Activated naive CD4-positive, alpha-beta T cell (primary cell): ENCODE data around the gene PLD5.
"Not testable (repeated sequence)": the region's sequence is repeated elsewhere in the genome, so short reads cannot be mapped to it uniquely, and the experiment has no call there.

ENCODE experiments used
- DNase-seq, 4 experiments: peaks; one replicate each; lab custom pipeline; 2025; lab: John Stamatoyannopoulos, UW

Gene PLD5

DNA sequence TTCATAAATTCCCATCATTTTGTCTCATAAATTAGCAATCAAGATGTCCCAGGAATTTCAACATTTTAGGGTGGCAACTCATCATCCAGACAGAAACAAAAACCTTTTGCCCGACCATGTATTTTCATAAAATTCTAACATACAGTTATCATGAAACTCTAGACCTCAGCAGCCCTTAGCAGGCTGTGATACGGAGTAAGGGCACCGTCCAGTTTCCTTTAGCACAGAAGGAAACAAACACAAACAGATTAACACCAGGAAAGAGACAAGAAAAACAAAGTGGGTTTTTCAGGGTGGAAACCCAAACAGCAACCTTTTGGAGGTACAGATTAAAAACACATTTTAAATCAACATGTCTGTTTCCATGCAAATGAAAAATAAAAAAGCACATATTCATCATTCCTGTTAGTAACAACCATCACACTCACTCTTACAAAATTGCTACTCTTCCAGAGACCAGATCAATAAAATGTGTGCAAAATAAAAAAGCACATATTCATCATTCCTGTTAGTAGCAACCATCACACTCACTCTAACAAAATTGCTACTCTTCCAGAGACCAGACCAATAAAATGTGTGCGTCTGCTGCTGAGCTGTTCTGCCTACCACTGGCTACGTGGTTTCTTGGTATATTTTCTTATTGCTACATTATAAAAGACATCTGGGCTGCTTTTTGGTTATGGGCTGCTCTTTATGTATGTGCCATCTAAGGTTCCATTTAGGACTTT, 241.6 kb downstream of the PLD5 start:
- not testable (repeated sequence) for DNase-seq

- DNase-seq = not testable (repeated sequence)
Measured at GRCh38 chr1:242278406-242278805, 246.1 kb downstream of the PLD5 start.

- DNase-seq = not testable (repeated sequence)
Measured at GRCh38 chr1:242276769-242277168, 247.7 kb downstream of the PLD5 start.

GRCh38 chr1:242267004-242267403, 257.5 kb downstream of the PLD5 start:
- DNase-seq = not testable (repeated sequence)

GRCh38 chr1:242264419-242264818, 260.1 kb downstream of the PLD5 start:
- DNase-seq = not testable (repeated sequence)

DNA sequence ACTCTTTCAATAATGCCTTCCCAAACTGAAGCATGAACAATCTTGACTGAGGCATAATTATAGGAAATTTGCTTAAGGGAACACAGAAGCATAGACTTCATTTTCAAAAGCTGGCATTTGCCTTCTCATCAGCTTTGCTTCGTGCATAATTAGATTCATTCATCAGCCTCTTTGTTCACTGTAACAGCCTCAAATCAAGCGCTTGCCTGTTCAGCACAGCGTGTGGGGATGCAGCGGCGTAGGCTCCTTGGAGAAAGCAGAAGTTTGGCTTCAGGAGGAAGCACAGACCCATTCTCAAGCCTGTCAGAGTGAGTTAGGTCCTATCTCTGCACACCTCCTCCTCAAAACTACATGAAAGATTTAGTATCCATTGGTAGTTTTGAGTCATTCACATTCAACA, 279.2 kb downstream of the PLD5 start:
- DNase-seq = no peak

DNA sequence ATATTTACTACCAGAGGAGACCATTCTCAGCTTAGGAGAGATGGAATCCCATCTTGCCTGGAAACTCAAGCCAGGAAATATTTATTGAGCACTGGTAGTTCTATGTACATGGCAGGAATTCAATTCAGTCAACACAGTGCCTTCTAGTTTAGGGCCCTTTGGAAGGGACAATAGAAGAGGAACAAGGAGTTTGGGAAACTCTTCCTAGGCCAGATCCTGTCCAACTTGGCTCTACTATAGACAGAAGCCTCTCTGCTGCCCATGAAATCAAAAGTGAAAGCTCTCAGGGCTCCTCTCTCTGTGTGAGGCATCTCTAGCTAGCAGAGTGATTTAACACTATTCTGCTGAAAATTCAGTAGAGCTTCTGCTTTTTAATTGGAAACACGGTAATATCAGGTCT, 281.0 kb downstream of the PLD5 start:
- DNase-seq = no peak

DNA sequence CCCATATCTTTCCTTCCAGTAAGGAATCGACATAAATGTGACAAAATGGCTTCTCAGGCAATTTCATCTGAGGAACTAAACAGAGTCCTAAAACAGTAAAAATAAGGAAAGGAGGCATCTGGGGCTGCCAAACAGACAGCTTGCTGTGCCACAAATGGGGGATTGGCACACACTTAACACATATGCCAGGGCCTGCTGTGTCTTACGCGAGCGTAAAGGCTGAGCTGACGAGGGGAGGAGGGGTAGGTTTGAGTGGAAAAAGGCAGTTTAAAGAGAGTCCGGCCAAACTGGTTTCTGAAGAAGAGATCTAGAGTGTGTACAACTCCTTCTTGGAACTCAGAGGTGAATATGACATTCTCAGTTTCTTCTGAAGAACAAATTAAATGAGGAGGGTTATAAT, 281.5 kb downstream of the PLD5 start:
- DNase-seq = no peak

GRCh38 chr1:242241936-242242335, 282.6 kb downstream of the PLD5 start:
- no peak for DNase-seq

- no peak for DNase-seq
Measured at GRCh38 chr1:242240691-242241090, 283.8 kb downstream of the PLD5 start.

DNA sequence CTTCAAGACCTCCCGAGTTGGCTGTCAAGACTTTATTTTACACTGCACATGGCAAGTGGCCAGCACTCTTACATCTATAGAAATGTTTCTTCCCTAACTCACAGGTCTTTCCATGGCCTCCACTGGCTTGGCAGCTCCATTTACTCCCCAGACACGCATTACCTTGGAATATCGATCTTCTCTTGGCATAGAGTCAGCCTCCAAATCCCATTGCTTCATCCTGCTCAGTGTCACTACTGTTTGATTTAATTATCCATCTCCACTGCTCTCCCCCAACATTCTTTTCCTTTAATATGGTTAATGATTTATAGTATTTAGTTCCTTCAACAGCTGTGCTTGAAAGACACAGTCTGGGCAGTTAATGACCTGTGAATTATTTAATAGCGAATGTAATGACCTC, 284.4 kb downstream of the PLD5 start:
- DNase-seq = no peak

GRCh38 chr1:242239398-242239797, 285.1 kb downstream of the PLD5 start:
- no peak for DNase-seq

DNA sequence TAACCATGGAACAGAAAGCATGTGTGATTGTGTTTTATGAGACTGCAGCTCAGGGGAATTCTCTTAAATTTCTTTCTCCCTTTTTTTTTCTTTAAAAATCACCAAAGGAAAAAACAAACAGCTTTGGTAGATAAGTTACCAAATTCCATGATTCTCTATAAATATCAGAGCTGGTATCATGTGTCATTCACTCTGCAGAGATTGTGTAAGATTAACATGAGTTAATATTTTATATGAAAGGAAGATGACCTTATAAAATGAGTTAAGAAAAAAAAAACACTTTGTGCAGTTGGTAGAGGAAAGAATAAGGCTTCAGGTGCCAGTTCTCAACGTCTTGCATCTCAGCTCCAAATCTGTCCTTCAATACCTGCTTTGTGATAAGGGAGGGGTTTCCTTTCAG, 287.4 kb downstream of the PLD5 start:
- DNase-seq = no peak

GRCh38 chr1:242228991-242229390, 295.5 kb downstream of the PLD5 start:
- DNase-seq = no peak

DNA sequence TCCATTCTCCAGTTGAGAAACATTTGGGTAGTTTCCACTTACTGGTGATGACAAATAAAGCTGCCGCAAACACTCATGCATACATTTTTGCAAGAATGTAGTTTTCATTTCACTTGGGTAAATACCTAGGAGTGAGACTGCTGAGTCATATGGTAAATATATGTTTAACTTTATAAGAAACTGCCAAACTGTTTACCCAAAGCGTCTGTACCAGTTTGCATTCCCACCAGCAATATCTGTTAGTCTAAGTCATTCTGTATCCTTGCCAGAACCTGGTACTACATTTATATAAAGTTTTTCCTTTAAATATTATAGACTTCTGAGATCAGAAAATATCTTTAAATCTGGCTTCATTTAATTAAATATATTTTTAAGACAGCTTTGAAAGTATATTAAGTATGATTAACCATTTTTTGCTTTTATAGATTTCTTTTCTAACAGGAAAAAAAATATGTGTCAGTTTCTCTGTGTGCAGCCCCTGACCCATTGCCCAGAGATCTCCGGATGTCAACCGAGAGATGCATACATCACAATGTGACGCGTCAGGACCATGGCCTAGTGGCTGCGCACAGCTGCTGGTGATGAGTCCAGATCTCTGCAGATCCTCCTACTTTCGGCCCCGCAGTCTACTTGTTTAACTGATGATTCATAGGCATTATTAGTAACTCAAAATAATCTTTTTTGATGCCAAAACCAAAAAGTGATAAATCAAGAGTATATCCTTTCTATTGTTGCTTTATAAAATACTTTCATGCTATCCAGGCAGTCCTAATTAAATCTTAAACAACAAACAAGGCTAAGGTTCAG, 298.5 kb downstream of the PLD5 start:
- no peak for DNase-seq

DNA sequence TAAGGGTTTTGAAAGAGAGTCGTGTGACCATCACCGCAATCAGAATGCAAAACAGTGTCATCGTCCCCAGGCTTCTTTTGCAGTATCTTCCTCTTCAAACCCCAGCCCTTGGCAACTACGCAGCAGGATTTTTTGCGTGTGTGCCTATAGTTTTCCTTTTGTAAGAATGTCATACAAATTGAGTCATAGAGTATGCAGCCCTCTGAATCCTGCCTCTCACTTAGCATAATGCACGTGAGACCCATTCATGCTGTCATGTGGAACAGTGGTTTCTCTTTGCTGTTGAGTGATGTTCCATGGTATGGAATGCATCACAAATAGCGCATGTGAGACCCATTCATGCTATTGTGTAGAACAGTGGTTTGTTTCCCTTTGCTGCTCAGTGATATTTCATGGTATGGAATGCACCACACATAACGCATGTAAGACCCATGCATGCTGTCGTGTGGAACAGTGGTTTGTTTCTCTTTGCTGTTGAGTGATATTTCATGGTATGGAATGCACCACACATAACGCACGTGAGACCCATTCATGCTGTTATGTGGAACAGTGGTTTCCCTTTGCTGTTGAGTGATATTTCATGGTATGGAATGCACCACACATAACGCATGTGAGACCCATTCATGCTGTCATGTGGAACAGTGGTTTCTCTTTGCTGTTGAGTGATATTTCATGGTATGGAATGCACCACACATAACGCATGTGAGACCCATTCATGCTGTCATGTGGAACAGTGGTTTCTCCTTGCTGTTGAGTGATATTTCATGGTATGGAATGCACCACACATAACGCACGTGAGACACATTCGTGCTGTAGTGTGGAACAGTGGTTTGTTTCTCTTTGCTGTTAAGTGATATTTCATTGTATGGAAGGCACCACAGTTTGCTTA, 299.4 kb downstream of the PLD5 start:
- not testable (repeated sequence) for DNase-seq

GRCh38 chr1:242224461-242224860, 300.0 kb downstream of the PLD5 start:
- no peak for DNase-seq

- DNase-seq = no peak
Measured at GRCh38 chr1:242219905-242220304, 304.6 kb downstream of the PLD5 start.

- no peak for DNase-seq
Measured at GRCh38 chr1:242219298-242219901, 305.1 kb downstream of the PLD5 start.

GRCh38 chr1:242216368-242216767, 308.1 kb downstream of the PLD5 start:
- no peak for DNase-seq

DNA sequence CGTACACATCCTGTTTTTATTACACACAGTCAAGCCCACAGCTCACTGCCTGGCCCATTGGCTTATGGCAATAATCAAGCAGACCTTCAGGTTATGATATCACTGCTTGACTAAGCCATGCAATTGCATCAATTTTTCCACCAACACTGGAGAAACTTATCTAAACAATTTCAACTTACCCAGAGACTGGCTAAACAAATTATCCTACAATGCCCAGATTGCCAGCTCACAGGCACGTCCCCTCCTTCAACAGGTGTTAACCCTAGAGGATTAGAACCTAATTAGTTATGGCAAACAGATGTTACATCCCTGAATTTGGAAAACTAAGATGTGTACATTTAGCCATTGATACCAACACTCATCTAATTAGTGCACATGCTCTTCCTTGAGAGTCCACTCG, 310.0 kb downstream of the PLD5 start:
- not testable (repeated sequence) for DNase-seq

- not testable (repeated sequence) for DNase-seq
Measured at GRCh38 chr1:242212961-242213360, 311.5 kb downstream of the PLD5 start.
